ENCODE measurements around the gene NDRG2.

- TF ChIP-seq CTCF (IDR thresholded peaks at IDR 0.05; ENCODE audit: insufficient read depth, low read length) = peak; percentile 72
- TF ChIP-seq GABPA (IDR thresholded peaks at IDR 0.05; ENCODE audit: low read depth) = no peak
Observed at GRCh38 chr14:21014761-21015190, 10.1 kb downstream of the NDRG2 start.

Measured in HL-60 (cell line).